ENCODE results near the gene C3orf22.

The C3orf22 gene

DNA sequence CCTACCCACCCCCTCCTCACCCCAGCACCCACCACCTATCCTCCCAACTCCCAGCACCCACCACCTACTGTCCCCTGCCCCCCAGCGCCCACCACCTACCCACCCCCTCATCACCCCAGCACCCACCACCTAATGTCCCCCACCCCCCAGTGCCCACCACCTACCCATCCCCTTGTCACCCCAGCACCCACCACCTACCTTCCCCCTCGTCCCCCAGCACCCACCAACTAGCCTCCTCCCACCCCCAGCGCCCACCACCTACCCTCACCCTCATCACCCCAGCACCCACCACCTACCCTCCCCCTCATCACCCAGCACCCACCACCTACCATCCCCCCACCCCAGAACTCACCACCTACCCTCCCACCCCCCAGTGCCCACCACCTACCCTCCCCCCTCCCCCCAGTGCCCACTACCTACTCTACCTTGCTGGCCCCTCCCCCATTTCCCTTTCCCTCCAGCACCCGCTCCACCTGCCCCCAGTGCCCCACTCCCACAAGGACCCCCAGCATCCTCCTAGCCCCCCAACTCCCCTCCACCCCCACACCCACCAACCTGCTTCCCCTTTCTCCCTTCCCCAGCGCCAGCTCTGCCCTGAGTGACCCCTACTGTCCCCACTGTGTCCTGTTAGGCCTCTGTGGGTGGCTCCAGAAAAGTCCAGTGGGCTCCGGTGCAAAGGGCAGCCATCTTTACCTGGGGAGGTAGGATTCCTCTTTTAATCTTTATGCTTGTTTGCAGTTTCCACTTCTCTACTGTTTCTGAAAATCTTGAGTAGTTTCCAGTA lies 42.4 kb downstream of the C3orf22 start:
- in situ Hi-C loops (cut with MboI; ENCODE audit: low sequenced_read_pairs) = no loop called here

DNA sequence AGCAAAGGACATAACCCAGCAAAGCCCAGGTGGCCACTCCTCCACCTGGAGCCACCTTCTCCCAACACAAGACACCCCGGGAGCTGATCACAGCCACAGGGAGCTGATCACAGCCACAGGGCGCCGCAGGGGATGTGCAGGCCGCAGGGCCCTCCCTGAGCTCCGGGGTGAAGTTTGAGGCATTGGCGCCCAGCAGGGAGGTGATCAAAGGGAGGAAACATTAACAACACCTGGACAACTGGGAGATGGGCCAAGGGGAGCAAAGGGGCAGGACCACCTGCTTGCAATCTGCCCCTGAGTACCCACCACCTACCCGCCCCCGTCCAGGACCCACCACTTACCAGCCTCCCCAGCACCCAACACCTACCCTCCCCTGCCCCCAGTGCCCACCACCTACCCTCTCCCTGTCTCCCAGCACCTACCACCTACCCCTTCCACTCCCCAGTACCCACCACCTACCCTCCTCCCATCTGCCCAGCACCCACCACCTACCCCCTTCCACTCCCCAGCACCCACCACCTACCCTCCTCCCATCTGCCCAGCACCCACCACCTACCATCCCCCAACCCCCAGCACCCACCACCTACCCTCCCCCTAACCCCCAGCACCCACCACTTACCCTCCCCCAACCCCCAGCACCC lies 43.5 kb downstream of the C3orf22 start:
- in situ Hi-C loops (cut with MboI; ENCODE audit: low sequenced_read_pairs) = no loop called here

DNA sequence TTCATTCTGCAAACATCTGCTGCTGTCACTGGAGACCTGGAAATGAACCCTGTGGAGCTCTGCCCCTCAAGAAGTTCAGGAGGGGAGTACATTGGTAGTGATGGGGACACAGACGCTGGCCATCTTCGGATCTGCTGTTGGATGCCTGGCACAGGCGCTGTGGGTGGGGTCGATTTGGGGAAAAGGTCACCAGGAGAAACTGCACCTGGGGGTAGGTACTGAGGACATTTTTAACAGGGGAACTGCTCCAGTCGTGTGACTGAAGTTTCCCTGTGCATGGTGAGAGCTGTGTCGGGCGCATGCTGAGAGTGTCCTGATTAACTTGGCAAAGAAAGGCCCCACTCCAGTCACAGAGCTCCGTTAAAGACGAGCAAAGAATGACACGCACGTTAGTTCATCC lies 44.6 kb downstream of the C3orf22 start:
- in situ Hi-C loops (cut with MboI; ENCODE audit: low sequenced_read_pairs) = no loop called here

DNA sequence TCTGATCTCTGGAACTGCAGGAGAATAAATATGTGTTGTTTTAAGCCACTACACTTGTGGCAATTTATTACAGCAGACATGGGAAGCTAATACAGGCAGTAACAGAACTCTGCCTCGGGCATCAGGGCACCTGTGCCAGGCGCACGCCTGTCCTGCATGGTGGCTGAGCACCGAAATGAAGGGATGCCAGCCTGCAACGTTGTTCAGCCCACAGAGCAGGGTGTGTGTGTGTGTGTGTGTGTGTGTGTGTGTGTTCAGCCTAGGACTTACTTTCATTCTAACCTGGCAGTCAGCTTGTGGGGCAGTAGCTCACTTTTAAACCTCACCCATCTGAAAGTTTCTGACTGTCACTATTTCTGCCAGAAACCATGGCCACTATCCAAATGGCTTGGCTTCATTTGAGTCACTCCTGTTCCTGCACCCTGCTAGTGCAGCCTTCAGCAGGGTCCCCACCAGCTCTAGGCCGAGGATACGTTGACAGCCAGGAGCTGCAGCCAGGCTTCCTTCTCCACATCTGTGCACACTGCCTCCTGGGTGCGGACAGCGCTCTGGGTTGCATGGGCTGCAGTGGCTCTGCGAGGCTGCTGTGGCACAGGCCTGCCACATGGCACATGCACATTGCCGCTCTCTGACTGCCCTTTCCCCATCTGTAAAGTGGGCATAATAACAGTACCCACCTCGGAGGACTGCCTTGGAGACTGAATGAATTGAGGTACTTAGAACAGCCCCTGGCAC lies 45.6 kb downstream of the C3orf22 start:
- in situ Hi-C loops (cut with MboI; ENCODE audit: low sequenced_read_pairs) = no loop called here

DNA sequence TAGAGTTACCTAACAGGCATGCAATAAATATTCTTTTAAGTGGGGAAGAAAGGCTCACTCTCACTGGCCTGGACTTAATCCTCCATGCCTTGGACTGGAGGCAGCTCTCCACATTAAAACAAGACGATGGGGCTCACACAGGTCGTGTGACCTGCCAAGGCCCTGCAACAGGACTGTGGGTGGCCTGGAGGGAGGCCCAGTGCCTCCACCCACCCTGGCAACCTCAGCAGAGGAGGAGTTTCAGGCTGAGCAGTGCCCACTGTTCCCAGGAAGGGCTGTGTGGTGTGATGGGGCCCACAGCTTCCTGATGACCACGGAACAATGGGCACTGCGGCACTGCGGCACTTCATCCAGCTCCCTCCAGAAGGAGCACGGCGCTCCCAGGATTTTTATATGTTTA lies 46.7 kb downstream of the C3orf22 start:
- in situ Hi-C loops (cut with MboI; ENCODE audit: low sequenced_read_pairs) = no loop called here

DNA sequence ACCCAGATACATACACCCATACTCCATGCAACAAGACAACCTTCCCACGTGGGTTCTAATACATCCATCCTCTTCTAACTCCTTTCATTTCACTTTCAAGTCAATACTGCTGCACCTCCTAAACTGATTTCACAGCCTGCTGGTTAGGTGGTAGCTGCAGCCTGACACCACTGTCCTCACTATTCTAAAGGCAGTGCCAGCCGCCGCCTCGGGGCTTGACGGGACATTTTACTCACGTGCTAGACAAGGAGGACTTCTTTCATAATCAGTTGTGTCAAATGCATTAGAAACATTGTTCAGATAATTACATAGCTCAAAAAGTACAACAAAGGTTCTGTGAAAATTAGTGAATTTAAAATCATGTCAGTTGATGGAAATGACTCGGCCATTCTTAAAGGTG lies 47.4 kb downstream of the C3orf22 start:
- in situ Hi-C loops (cut with MboI; ENCODE audit: low sequenced_read_pairs) = no loop called here

DNA sequence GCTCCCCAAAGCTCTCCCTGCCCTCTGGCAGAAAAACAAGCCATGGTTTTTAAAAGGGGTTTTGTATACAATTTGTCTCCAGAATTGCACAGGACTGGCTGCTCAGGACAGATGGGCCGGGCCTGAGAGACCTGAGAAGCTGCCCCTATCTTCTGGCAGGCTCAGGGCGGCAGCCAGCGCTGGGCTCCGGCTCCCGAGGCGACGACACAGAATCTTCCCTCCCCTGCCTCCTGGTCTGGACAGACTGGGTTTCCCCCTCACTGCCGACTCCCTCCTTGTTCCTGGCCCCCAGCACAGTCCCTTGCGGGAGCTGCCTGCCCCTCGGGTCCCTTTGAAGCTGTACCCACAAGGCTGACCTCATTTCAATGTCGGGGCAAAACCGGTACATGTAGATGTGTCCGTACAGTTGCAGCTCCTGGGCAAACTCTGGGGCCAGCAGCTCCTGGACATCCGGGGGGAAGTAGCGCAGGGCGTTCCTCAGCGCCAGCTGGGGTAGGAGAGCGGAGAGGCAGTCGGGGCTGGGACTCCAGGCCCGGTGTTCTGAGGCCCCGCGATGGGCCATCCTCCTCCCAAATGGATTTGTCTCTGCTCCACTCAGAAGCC lies 48.3 kb downstream of the C3orf22 start:
- in situ Hi-C loops (cut with MboI; ENCODE audit: low sequenced_read_pairs) = no loop called here

DNA sequence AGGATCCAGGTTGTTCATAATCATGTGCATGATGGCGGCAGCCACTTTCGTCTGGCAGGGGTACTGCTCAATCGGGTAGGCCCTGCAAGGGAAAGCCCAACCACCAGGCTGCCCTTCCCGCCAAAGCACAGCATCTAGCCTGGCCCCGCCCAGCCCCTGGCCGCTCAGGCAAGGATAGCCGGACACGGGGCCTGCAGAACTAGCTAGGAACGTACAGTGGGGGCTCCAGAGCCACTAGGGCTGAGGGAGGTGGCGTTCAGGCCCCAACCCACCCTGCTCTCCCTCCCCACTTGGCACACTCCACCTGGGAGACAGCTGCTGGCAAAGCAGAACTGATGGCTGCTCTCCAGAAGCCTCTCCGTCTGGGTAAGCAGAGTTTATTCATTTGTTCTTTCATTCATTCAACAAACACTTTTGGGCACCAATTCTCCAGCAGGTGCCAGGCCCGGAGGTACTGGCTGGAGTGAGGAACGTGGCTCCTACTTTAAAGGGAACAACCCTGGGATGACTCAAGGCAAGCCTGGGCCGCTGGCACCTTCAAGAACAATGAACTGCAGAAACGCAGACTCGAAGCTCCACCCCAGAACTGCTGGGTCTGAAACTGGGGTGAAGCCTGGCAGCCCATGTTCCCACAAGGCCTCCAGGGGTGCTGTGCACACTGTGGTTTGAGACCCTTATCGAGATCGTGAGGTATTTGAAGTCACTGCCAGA lies 49.0 kb downstream of the C3orf22 start:
- in situ Hi-C loops (cut with MboI; ENCODE audit: low sequenced_read_pairs) = no loop called here

DNA sequence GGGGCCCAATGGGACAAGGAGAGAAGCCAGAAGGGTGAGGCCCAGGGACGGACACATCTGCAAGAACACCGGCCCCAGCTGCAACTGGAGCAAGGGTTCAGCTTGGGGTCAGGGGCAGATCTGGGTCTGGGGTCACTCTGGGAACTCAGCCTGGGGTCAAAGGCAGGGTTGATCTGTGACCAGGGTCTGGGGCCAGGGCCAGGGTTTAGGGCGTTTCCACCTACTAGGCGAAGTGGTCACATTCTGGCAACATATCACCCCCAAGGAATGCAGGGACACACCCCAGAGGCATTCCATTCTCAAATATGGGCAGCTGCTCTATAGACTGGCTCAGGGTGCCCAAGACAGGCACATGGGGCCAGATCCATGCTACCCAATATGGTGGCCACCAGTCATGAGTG lies 50.2 kb downstream of the C3orf22 start:
- in situ Hi-C loops (cut with MboI; ENCODE audit: low sequenced_read_pairs) = no loop called here

DNA sequence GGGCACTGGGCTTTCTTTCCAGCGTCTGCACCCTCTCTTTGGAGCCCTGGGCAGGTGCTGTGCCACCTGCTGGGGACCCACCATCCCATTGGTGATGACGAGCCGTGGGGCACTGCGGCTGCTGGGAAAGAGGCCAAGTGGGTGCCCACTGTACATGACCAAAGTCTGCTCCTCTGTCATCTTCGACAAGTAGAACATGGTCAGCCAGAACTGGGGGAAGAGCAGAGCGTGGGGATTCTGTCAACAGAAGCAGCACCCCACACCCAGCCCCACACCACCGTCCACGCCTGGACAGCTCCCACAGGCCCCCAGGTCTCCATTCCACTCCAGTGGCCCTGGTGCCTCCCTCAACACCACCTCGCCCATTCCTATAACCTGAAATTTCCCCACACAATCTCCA lies 50.8 kb downstream of the C3orf22 start:
- in situ Hi-C loops (cut with MboI; ENCODE audit: low sequenced_read_pairs) = no loop called here

DNA sequence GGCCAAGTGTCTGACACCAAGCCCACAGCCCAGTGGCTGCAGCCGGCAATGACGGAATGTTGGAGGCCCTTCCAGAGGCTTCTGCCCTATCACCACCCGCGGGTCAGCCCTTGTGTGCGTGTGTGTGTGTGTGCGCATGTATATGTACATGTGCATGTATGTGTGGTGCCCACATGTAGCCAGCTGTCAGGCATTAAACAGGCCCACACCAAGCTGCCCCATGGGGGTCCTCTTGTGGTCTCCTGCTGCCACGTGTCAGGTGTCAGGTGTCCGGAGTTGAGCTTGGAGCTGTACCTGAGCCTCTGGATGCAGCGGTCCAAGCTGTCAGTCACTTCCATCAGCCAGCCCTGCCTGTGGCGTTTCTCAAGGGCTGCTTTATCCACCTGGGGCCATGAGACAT lies 55.0 kb downstream of the C3orf22 start:
- in situ Hi-C loops (cut with MboI; ENCODE audit: low sequenced_read_pairs) = no loop called here

DNA sequence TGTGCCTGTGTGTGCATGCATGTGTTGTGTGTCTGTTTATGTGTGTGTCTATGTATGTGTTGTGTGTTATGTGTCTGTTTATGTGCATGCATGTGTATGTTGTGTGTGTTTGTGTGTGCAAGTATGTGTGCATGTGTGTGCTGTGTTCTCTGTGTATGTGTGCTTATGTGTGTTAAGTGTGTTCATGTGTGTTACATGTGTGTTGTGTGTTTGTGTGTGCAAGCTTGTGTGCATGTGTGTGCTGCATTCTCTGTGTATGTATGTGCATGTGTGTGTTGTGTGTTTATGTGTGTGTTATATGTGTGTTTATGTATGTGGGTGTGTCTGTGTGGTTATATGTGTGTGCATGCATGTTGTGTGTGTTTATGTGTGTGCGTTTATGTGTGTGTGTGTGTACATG lies 56.1 kb downstream of the C3orf22 start:
- in situ Hi-C loops (cut with MboI; ENCODE audit: low sequenced_read_pairs) = no loop called here

DNA sequence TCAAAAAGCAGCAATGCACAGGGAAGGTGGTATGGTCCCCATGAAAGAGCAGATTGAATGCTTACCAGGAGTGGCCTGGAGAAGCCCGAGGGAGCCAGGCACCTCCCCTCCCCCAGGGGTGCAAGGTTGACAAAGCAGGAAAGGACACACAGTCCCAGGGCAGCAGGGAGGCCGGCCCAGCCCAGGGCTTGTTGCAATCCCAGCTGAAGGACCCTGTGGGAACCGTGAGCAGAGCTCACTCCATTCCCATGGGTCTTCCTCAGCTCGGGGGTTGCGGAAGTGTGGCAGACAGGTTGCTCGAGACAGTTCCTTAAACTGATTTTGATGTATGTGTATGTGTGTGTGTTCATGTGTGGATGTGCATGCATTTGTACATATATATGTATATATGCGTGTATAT lies 57.0 kb downstream of the C3orf22 start:
- in situ Hi-C loops (cut with MboI; ENCODE audit: low sequenced_read_pairs) = no loop called here

DNA sequence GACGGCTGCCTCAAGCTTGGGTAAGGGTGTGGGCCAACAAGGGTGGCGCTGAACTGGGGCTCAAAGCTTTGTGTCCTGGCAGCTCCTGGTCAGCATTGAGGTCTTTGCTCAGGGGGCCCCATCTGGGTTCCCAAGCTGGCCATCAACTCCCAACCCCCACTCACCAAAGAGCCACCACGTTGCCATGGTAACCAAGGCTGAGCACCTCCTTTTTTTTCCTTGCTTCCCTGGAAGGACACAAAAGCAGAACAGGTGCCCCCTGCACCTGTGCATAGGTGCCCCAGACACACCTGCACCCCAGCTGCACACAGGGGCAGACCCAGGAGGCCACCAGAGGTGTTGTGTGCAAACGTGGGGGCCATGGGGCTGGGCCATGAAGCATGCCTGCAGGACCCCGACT lies 57.7 kb downstream of the C3orf22 start:
- in situ Hi-C loops (cut with MboI; ENCODE audit: low sequenced_read_pairs) = no loop called here

DNA sequence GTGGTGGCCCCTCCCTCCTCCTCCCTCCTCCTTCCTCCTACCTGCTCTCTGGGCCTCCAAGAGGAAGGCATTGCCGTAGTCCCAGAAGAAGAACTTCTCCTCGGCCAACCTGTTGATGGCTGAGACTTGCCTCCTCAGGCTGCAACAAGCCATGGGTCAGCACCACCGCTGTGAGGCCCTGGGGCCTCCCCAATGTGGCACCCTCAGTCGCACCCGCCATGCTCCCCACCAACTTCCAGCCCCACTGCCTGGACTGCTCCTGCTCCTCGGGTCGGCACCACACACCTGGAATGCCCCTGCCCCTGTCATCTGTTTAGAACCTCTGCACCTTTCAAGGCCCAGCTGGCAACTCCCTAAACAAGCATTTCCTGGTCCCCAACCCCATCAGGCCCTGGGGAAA lies 58.7 kb downstream of the C3orf22 start:
- in situ Hi-C loops (cut with MboI; ENCODE audit: low sequenced_read_pairs) = no loop called here

All from hTERT RPE-1 (cell line).